Fibroblast of the conjunctiva (primary cell): Measurements from ENCODE around the gene HFM1.

Source experiments
- DNase-seq: peaks from one replicate; pipeline ENCODE4 v3.0.0-alpha.2; 2010; ENCODE audit warnings: low read depth

The HFM1 gene

DNA sequence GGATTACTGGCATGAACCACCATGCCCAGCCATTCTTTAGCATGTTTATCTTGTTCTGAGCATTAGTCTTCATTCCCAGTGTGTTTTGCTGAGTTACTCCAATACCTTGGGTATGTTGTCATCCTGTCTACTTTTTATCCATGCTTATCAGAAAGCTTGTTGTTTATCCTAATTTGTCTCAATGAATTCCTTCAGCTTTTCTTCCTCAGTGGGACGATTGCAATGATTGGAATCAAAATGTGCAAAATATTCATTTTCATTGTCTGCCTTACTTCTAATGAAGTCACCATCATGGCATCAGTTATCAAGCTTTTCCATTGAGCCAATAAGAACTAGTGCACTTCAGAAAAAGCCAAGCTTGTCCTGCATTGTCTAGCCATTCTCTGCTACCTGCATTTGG is 170.5 kb downstream of the HFM1 start:
- no peak for DNase-seq

GRCh38 chr1:91226741-91227140 is 177.9 kb downstream of the HFM1 start:
- no peak for DNase-seq

DNA sequence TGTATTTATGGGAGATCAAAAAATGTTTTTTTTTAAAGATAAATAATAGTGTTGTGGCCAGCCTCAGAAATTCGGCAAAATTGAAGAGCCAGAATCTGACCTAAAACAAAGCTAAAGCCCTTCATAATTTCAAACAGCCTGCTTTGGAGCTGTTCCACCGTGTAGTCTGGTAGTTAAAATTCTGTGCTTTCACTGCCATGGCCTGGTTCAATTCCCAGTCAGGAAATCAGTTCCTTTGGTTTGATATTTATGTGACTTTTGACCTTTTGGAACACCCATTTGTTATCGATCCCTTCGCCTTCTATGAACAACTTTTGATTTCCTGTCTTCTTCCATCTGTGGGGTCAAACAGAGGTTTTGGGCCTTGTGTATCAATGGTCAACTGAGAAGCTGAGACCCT is 179.8 kb downstream of the HFM1 start:
- no peak for DNase-seq

DNA sequence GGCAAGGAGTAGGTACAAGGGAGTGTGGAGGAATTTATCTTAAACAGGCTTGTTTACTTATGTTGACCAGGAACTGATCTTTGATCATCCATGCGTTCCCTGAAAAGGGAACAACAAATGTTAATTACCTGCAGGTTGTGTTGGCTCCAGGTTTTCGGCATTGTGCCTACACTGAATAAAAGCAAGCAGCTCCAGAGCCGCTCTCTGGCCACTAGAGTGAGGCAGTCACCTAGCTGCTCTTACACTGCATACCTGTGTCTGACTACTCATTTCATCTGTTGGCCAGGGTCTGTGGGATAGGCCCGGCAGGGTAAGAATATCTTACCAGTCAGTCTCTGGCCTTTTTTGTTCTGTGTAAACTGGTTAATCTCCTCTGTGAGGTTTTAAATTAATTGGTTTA is 183.6 kb downstream of the HFM1 start:
- no peak for DNase-seq

DNA sequence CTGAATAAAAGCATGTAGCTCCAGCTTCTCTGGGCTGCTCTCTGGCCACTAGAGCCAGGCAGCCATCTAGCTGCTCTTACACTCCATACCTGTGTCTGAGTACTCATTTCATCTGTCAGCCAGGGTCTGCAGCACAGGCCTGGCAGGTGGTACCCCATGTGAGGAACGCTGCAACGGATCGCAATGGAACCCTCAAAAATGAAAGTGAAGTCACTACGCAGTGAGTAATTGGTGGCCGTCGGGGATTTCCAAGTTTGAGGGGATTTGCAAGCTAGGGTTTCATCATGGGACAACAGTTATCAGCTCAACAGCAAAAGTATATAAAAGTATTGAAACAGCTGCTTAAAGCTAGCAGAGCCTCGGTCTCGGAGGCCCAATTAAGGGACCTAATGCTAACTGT is 186.7 kb downstream of the HFM1 start:
- DNase-seq: no peak
